Endothelial cell of umbilical vein (primary cell): Measurements from ENCODE around the gene CLEC16A. TPM values are rescaled to one million over a fixed set of nuclear protein-coding genes. Genes with fewer than 3 reads are reported as not detected.

Source experiments
- BruUV-seq: library from RNA; stranded (reverse); fragments of 400-500 nt; replicated peaks from 2 replicates; lab custom pipeline; 2021; lab: Mats Ljungman, UMichigan
- CTCF ChIA-PET: fragments of 300-600, 350-600 bp; sonication (Branson Sonifier 250); formaldehyde crosslinking; loops from one replicate; lab custom pipeline; 2021; ENCODE audit warnings: antibody characterized with exemption, inconsistent platforms; lab: Charles Lee
- POLR2A ChIA-PET: fragments of 300-600, 350-600 bp; sonication (Branson Sonifier 250); formaldehyde crosslinking; loops from one replicate; lab custom pipeline; 2021; ENCODE audit warnings: antibody characterized with exemption, inconsistent platforms; lab: Charles Lee
- DNase-seq: peaks from one replicate; pipeline ENCODE4 v3.0.0-alpha.2; 2011; ENCODE audit warnings: low read depth, low spot score
- FAIRE-seq: peaks from 2 replicates; lab custom pipeline; 2011; peaks lifted over from hg19 to GRCh38; lab: Jason Lieb, UNC
- H2AFZ ChIP-seq: 2 replicates; pipeline ENCODE4 v1.6.0; 2012; ENCODE audit warnings: low read depth, low read length, control low read depth, inconsistent platforms
- H3K27ac ChIP-seq: 2 replicates; pipeline ENCODE4 v1.5.1; 2011; ENCODE audit warnings: low read depth, mild to moderate bottlenecking, control low read depth, low read length, moderate library complexity; ENCODE audit not compliant: insufficient read depth
- H3K27me3 ChIP-seq, 2 experiments: 2 replicates each; pipeline versions ENCODE4 v1.6.0 to v1.6.1; 2011; ENCODE audit warnings: low read length in 2 of 2, mixed read lengths in 1 of 2; ENCODE audit not compliant: control insufficient read depth in 2 of 2, insufficient read depth in 2 of 2
- H3K36me3 ChIP-seq, 2 experiments: 2 replicates in 1 of 2; 3 replicates in 1 of 2; pipeline ENCODE4 v1.5.1; 2011; ENCODE audit warnings: low read length in 2 of 2, mild to moderate bottlenecking in 1 of 2, moderate library complexity in 1 of 2; ENCODE audit not compliant: control insufficient read depth in 2 of 2, insufficient read depth in 2 of 2; ENCODE audit errors: extremely low read depth in 1 of 2
- H3K4me1 ChIP-seq: 3 replicates; pipeline ENCODE4 v1.5.1; 2011; ENCODE audit warnings: mild to moderate bottlenecking, low read length; ENCODE audit not compliant: control insufficient read depth, insufficient read depth; ENCODE audit errors: extremely low read depth
- H3K4me2 ChIP-seq: 2 replicates; pipeline ENCODE4 v1.6.1; 2011; ENCODE audit warnings: low read length, control low read depth, mixed read lengths; ENCODE audit not compliant: insufficient read depth
- H3K4me3 ChIP-seq, 3 experiments: fragments of 200-600 bp in 1 of 3; sonication (generic), shearing (Covaris generic) in 1 of 3; replicated peaks in 1 of 3; 2 replicates each; pipeline ENCODE4 v1.5.1; 2011 to 2016; ENCODE audit warnings: control low read depth in 3 of 3, low read length in 3 of 3, mild to moderate bottlenecking in 2 of 3, inconsistent platforms in 1 of 3, low read depth in 1 of 3, moderate library complexity in 1 of 3; ENCODE audit not compliant: insufficient read depth in 1 of 3
- H3K79me2 ChIP-seq: 2 replicates; pipeline ENCODE4 v1.6.0; 2012; ENCODE audit warnings: low read length, inconsistent platforms; ENCODE audit not compliant: control insufficient read depth, insufficient read depth
- H3K9ac ChIP-seq: replicated peaks from 2 replicates; pipeline ENCODE3; 2011; ENCODE audit warnings: low read length, control low read depth; ENCODE audit not compliant: insufficient read depth; ENCODE audit errors: extremely low read depth
- H3K9me1 ChIP-seq: replicated peaks from 3 replicates; pipeline ENCODE4 v1.6.0; 2011; ENCODE audit warnings: mild to moderate bottlenecking, low read length; ENCODE audit not compliant: control insufficient read depth, insufficient read depth; ENCODE audit errors: extremely low read depth
- H3K9me3 ChIP-seq: replicated peaks from 2 replicates; pipeline ENCODE4 v1.5.1; 2012; ENCODE audit warnings: low read length, inconsistent platforms; ENCODE audit not compliant: control insufficient read depth, insufficient read depth
- H4K20me1 ChIP-seq: replicated peaks from 2 replicates; pipeline ENCODE3; 2011; ENCODE audit warnings: mild to moderate bottlenecking, low read length; ENCODE audit not compliant: control insufficient read depth, insufficient read depth; ENCODE audit errors: extremely low read depth
- CTCF ChIP-seq, 2 donors: IDR thresholded peaks; 1 replicate in 1 of 2; 2 replicates in 1 of 2; pipeline ENCODE4 v1.5.1; 2011; ENCODE audit warnings: low read length in 2 of 2, mild to moderate bottlenecking in 2 of 2, moderate library complexity in 2 of 2, control low read depth in 1 of 2, inconsistent platforms in 1 of 2, low read depth in 1 of 2; ENCODE audit not compliant: insufficient read depth in 1 of 2; ENCODE audit errors: extremely low read depth in 1 of 2
- EZH2 ChIP-seq: IDR thresholded peaks from 2 replicates; pipeline ENCODE4 v1.6.1; 2012; ENCODE audit warnings: borderline replicate concordance, low read depth, mild to moderate bottlenecking, moderate library complexity, low read length, inconsistent platforms; ENCODE audit not compliant: severe bottlenecking
- FOS ChIP-seq: IDR thresholded peaks from 2 replicates; pipeline ENCODE4 v1.6.1; 2011; ENCODE audit warnings: mild to moderate bottlenecking, low read length, moderate library complexity, borderline replicate concordance; ENCODE audit not compliant: insufficient read depth
- GATA2 ChIP-seq: IDR thresholded peaks from 2 replicates; pipeline ENCODE4 v1.7.0; 2011; ENCODE audit warnings: low read depth, mild to moderate bottlenecking, moderate library complexity, mixed read lengths, low read length; ENCODE audit not compliant: insufficient read length, insufficient read depth
- JUN ChIP-seq: IDR thresholded peaks from 2 replicates; pipeline ENCODE4 v1.6.1; 2011; ENCODE audit warnings: borderline replicate concordance, low read depth; ENCODE audit not compliant: insufficient read length, insufficient read depth
- MAX ChIP-seq: IDR thresholded peaks from 2 replicates; pipeline ENCODE4 v1.6.1; 2011; ENCODE audit not compliant: insufficient read depth, insufficient read length
- MYC ChIP-seq: IDR thresholded peaks from one replicate; pipeline ENCODE4 v1.6.1; 2011; ENCODE audit warnings: mild to moderate bottlenecking, low read depth, low read length
- POLR2A ChIP-seq: IDR thresholded peaks from 2 replicates; pipeline ENCODE4 v1.6.1; 2012; ENCODE audit warnings: low read depth, mild to moderate bottlenecking, control low read depth, low read length
- POLR2AphosphoS5 ChIP-seq: IDR thresholded peaks from 2 replicates; pipeline ENCODE4 v1.6.1; 2012; ENCODE audit warnings: low read depth, mild to moderate bottlenecking, control low read depth, low read length, moderate library complexity; ENCODE audit not compliant: insufficient read depth
- dilution Hi-C: fragments of 300-500 bp; cut with MboI; formaldehyde crosslinking; loops from one replicate; pipeline ENCODE4 v1.15.0; 2019; ENCODE audit warnings: low sequenced_read_pairs; ENCODE audit not compliant: extremely low pct_ligation_motif_present
- intact Hi-C: fragments of 100-400 bp; cut with micrococcal nuclease; formaldehyde crosslinking; loops from one replicate; pipeline ENCODE4 v1.10.0; 2022
- polyA plus RNA-seq, 4 experiments: library from polyadenylated mRNA; depleted of rRNA in 3 of 4; stranded (reverse) in 3 of 4; unstranded in 1 of 4; fragments of >200 nt; gene quantifications; 2 replicates each; pipeline versions ENCODE4 v1.2.1 to v1.2.3, GENCODE V29; 2011 to 2012; ENCODE audit warnings: missing spikeins in 1 of 4
- total RNA-seq: library from RNA; stranded (reverse); gene quantifications from 2 replicates; pipeline ENCODE4 v1.2.3, GENCODE V29; 2021

The CLEC16A gene
- total and polyA plus RNA-seq, 2 donors (not counting 3 experiments of a cell fraction or from before 2014, with no cell fraction given) = 11.4 to 23.3 TPM

- H3K79me2 ChIP-seq = no peaks in the 10 kb centered on the region
- FAIRE-seq (no peak), DNase-seq (no peak)
- CTCF ChIA-PET = interaction anchor here (1.1 to 1.5 kb wide), 9 partner anchors 9 to 376 kb away, joined by 3 to 8 read pairs (median 4); partner anchors contain the start of gene PRM3
- POLR2A ChIA-PET = interaction anchor here (0.5 kb wide), 1 partner anchor 90 kb away, joined by 3 read pairs; no protein-coding TSS in a partner anchor
- H3K4me1 ChIP-seq = peaks cover 13% of the 10 kb centered on the region
- H2AFZ ChIP-seq = no peak overlapping the region
- BruUV-seq = no TSS peak
- H3K4me2 ChIP-seq = no peak overlapping the region
- H3K36me3 ChIP-seq = peaks cover 0 to 5% of the 10 kb centered on the region in 2 experiments
- no peak overlapping the region for H3K9ac ChIP-seq
- TF ChIP-seq MYC = no peak
- TF ChIP-seq EZH2 = no peak
- no peak for TF ChIP-seq FOS
- TF ChIP-seq JUN = no peak
- no peak for TF ChIP-seq POLR2A
- TF ChIP-seq MAX = no peak
- TF ChIP-seq POLR2AphosphoS5 = no peak
- TF ChIP-seq GATA2 = no peak
- no peak for TF ChIP-seq CTCF (IDR thresholded peaks at IDR 0.05; ENCODE audit: extremely low read depth in 1 of 2, insufficient read depth in 1 of 2, low read depth in 1 of 2, low read length in 2 of 2)
- no peaks in the 10 kb centered on the region for H3K27me3 ChIP-seq
- no peak overlapping the region for H3K4me3 ChIP-seq
- H3K9me1 ChIP-seq = no peaks in the 10 kb centered on the region
- no peak overlapping the region for H3K27ac ChIP-seq
- intact Hi-C loops = no loop called here
- dilution Hi-C loops = no loop called here
- no peaks in the 10 kb centered on the region for H3K9me3 ChIP-seq
- H4K20me1 ChIP-seq = no peaks in the 10 kb centered on the region
These were observed 35.6 kb downstream of the CLEC16A start for GRCh38 chr16:10979717-10980601.
